ENCODE measurements around the gene MMP11. TPM values are rescaled to one million over a fixed set of nuclear protein-coding genes. Genes with fewer than 3 reads are reported as not detected.

The MMP11 gene
- total and polyA plus RNA-seq, 12 donors = 0.44 to 7.4 (median 4.3) TPM

DNA sequence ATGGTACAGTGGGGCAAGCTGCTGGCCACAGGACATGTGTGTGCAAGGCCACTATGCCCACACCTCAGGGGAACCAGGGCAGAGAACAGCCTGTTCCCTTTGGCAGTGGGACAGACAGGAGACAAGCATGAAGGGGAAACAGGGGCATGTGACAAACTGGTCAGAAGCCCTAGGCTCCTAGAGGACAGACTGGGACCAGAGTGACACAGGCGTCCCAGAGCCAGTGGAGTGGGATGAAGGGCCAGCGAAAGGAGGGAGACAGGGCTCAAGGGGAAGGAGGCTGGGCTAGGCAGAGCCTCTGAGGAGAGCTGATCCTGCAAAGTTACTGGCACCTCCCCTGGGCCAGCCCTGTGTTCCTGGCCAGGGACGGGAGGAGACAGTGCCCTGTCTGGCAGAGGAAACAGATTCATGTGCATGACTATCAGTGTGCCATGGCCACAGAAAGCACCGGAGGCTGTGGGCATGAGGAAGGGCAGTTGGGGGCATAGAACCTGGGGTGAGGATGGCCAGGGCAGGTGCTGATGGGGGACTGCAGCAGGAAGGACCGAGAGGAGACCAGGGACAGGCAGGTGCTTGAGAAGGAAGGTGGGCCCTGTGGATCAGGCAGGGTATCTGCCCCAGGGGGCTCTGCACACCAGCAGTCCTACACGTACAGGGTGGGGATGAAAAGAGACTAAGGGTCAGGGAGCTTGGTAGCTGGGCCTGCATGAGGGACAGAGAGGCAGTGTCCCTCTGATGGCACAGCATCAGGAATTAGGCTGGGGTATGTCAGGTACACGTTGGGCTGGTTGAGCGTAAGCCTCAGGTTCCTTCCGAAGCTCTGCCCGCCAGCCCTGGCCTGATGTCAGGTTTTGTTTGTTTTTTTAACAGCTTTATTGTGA is 56.4 kb downstream of the MMP11 start:
- Histone ChIP-seq H3K4me1 (replicated peaks in 1 of 2) (peaks cover 0 to 26% of the 10 kb centered on the region in 2 donors), H3K4me3 (no peak overlapping the region), H3K9me3 (replicated peaks in 1 of 3) (no peaks in the 10 kb centered on the region), H3K27ac (peak overlapping the region in 2 of 5 donors; percentile 45 to 52), H3K36me3 (replicated peaks in 1 of 2) (peaks cover 0 to 61% of the 10 kb centered on the region in 2 donors), H3K27me3 (no peaks in the 10 kb centered on the region)
- TF ChIP-seq, protein P1, sequence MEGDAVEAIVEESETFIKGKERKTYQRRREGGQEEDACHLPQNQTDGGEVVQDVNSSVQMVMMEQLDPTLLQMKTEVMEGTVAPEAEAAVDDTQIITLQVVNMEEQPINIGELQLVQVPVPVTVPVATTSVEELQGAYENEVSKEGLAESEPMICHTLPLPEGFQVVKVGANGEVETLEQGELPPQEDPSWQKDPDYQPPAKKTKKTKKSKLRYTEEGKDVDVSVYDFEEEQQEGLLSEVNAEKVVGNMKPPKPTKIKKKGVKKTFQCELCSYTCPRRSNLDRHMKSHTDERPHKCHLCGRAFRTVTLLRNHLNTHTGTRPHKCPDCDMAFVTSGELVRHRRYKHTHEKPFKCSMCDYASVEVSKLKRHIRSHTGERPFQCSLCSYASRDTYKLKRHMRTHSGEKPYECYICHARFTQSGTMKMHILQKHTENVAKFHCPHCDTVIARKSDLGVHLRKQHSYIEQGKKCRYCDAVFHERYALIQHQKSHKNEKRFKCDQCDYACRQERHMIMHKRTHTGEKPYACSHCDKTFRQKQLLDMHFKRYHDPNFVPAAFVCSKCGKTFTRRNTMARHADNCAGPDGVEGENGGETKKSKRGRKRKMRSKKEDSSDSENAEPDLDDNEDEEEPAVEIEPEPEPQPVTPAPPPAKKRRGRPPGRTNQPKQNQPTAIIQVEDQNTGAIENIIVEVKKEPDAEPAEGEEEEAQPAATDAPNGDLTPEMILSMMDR (IDR thresholded peaks at IDR 0.05) = no peak
- peak in 1 of 2 donors; percentile 19 for TF ChIP-seq POLR2A (IDR thresholded peaks at IDR 0.05)
- DNase-seq = peak in 4 of 7 donors; percentile 39 to 67 (median 56)
- 72 to 88% (median 84%) methylated on average over 10 of the region's 10 CpGs for WGBS, 4 donors
- intact Hi-C loops (cut with DNase I) = no loop called here

DNA sequence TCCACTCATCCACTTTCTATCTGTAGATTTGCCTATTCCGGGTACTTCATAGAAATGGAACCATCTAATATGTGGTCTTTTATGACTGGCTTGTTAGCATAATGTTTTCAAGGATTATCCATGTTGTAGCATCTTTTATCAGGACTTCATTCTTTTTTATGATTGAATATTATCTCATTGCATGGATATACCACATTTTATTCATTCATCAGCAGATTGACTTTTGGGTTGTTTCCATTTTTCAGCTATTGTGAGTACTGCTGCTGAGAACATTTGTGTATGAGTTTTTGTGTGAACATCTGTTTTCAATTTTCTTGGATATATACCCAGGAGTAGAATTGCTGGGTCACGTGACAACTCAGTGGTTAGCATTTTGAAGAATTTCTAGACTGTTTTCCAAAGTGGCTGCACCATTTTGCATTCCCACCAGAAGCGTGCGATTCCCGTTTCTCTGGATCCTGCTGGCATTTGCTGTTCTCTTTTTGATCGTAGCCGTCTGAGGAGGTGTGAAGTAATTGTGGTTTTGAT is 57.3 kb downstream of the MMP11 start:
- peaks cover 0 to 59% of the 10 kb centered on the region in 2 donors for H3K36me3 ChIP-seq (replicated peaks in 1 of 2)
- no peak for DNase-seq
- no peak overlapping the region for H3K4me3 ChIP-seq
- 86 to 94% (median 89%) methylated on average over 7 of the region's 7 CpGs for WGBS, 4 donors
- intact Hi-C loops (cut with DNase I) = no loop called here
- no peaks in the 10 kb centered on the region for H3K27me3 ChIP-seq
- TF ChIP-seq, protein P1 (IDR thresholded peaks at IDR 0.05) = no peak
- TF ChIP-seq POLR2A (IDR thresholded peaks at IDR 0.05) = no peak
- H3K4me1 ChIP-seq (replicated peaks in 1 of 2) = peaks cover 0 to 26% of the 10 kb centered on the region in 2 donors
- peak overlapping the region in 1 of 5 donors; percentile 45 for H3K27ac ChIP-seq
- H3K9me3 ChIP-seq (replicated peaks in 1 of 3) = no peaks in the 10 kb centered on the region

DNA sequence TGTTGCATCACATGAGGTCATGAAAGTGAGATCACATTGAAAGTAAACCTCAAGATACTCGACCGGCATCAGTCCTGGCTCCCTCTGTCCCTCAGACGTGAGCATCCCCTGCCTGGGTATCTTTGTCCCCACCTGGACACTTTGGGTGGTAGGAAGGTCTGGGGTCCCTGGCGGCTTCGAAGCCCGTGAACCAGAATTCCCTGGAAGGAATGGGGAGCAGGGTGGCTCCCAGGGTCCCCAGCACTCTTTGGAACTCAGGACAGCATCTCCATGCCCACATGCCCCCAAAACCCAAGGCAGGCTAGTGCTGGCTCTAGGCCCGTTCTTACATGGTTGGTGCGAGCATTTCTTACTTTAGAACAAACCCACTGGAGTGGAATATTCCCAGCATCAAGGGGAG is 58.6 kb downstream of the MMP11 start:
- intact Hi-C loops (cut with DNase I) = no loop called here
- Histone ChIP-seq H3K27me3 (no peaks in the 10 kb centered on the region), H3K9me3 (replicated peaks in 1 of 3) (no peaks in the 10 kb centered on the region), H3K27ac (no peak overlapping the region), H3K4me1 (replicated peaks in 1 of 2) (peaks cover 0 to 20% of the 10 kb centered on the region in 2 donors), H3K4me3 (no peak overlapping the region), H3K36me3 (replicated peaks in 1 of 2) (peaks cover 0 to 54% of the 10 kb centered on the region in 2 donors)
- 86 to 91% (median 90%) methylated on average over 8 of the region's 8 CpGs for WGBS, 4 donors
- peak in 1 of 7 donors; percentile 9 for DNase-seq
- TF ChIP-seq, protein P1 (IDR thresholded peaks at IDR 0.05) = no peak
- no peak for TF ChIP-seq POLR2A (IDR thresholded peaks at IDR 0.05)

DNA sequence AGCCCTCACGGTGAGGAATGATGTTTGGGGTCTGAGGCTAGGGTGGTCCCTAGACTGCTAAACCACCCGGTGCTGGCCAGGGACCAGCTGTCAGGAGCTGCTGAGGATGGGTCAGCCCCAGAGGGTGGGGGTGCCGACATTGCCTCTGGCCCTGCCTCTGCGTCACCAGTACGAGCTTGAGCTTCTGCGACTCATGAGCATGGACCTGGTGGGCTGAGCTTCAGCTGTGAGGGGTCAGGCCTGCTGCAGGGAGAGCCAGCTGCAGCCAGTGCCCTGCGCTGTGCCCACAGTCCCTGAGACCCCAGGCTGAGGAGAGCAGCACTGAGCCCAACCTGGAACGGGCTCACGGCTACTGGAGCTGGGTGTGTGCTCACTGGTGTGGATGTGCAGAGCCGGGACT is 59.1 kb downstream of the MMP11 start:
- H3K4me1 ChIP-seq (replicated peaks in 1 of 2) = peaks cover 0 to 16% of the 10 kb centered on the region in 2 donors
- no peak for TF ChIP-seq POLR2A (IDR thresholded peaks at IDR 0.05)
- TF ChIP-seq, protein P1 (IDR thresholded peaks at IDR 0.05) = no peak
- no peak overlapping the region for H3K27ac ChIP-seq
- no peaks in the 10 kb centered on the region for H3K9me3 ChIP-seq (replicated peaks in 1 of 3)
- 76 to 89% (median 79%) methylated on average over 3 to 10 of the region's 10 CpGs for WGBS, 4 donors
- intact Hi-C loops (cut with DNase I) = no loop called here
- H3K36me3 ChIP-seq (replicated peaks in 1 of 2) = peaks cover 0 to 48% of the 10 kb centered on the region in 2 donors
- no peaks in the 10 kb centered on the region for H3K27me3 ChIP-seq
- peak in 1 of 7 donors; percentile 11 for DNase-seq
- H3K4me3 ChIP-seq = no peak overlapping the region
